RWPE2 (cell line): ENCODE data around the gene GABRA4.

Experiments used
- ATAC-seq: fragments of 200-7000 bp; cut with Tn5 transposase; 3 replicates; pipeline ENCODE4 v1.9.1; 2021; ENCODE audit warnings: low read depth
- DNase-seq: peaks from one replicate; pipeline ENCODE4 v3.0.0-alpha.2; 2020; ENCODE audit warnings: low spot score
- H3K27ac ChIP-seq: fragments of 450-650 bp; 2 replicates; pipeline ENCODE4 v1.5.1; 2017; ENCODE audit warnings: mild to moderate bottlenecking; ENCODE audit not compliant: poor library complexity, severe bottlenecking
- H3K27me3 ChIP-seq: fragments of 250-450 bp; sonication (Bioruptor Pico); 2 replicates; pipeline ENCODE4 v1.5.1; 2021; ENCODE audit warnings: mild to moderate bottlenecking, moderate library complexity; ENCODE audit not compliant: insufficient read depth, poor library complexity, severe bottlenecking
- H3K36me3 ChIP-seq: fragments of 250-450 bp; sonication (Bioruptor Pico); 2 replicates; pipeline ENCODE4 v1.5.1; 2020; ENCODE audit warnings: low read depth, mild to moderate bottlenecking, moderate library complexity
- H3K4me1 ChIP-seq: fragments of 250-450 bp; sonication (Bioruptor Pico); 2 replicates; pipeline ENCODE4 v1.5.1; 2021; ENCODE audit warnings: mild to moderate bottlenecking, moderate library complexity; ENCODE audit not compliant: insufficient read depth, poor library complexity, severe bottlenecking
- H3K4me3 ChIP-seq: fragments of 250-450 bp; sonication (Bioruptor Pico); 2 replicates; pipeline ENCODE4 v1.5.1; 2021; ENCODE audit warnings: mild to moderate bottlenecking, moderate library complexity; ENCODE audit not compliant: severe bottlenecking
- H3K9me3 ChIP-seq: fragments of 250-450 bp; sonication (Bioruptor Pico); 2 replicates; pipeline ENCODE4 v1.5.1; 2021; ENCODE audit warnings: mild to moderate bottlenecking, moderate library complexity; ENCODE audit not compliant: severe bottlenecking
- TF ChIP-seq, protein P1 (sequence below): fragments of 450-650 bp; IDR thresholded peaks from one replicate; pipeline ENCODE4 v1.5.1; 2017; ENCODE audit warnings: mild to moderate bottlenecking, moderate library complexity; ENCODE audit not compliant: poor library complexity, severe bottlenecking

The GABRA4 gene

DNA sequence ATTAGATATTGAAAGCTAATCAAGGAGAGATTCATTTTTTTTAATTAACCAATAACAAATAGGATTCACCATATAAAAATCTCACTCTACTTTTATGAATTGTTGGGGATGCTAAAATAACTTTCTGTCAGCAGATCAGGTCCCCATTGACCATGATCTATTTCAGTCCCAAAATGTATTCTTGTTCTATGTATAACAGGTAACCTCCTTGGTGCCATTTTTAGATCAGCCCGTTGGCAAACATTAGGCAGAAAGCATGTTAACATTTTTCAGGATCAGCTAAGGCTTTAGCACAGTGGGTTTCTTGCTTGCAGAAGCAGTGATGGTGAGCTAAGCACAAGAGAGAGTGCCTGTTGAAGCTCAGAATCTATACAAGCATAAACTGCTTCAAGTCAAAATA is 43.6 kb downstream of the GABRA4 start:
- no peaks in the 10 kb centered on the region for H3K9me3 ChIP-seq
- no peaks in the 10 kb centered on the region for H3K4me1 ChIP-seq
- DNase-seq, result no peak
- no peak for ATAC-seq
- H3K4me3 ChIP-seq, result no peak overlapping the region
- H3K36me3 ChIP-seq, result no peaks in the 10 kb centered on the region
- TF ChIP-seq, protein P1, sequence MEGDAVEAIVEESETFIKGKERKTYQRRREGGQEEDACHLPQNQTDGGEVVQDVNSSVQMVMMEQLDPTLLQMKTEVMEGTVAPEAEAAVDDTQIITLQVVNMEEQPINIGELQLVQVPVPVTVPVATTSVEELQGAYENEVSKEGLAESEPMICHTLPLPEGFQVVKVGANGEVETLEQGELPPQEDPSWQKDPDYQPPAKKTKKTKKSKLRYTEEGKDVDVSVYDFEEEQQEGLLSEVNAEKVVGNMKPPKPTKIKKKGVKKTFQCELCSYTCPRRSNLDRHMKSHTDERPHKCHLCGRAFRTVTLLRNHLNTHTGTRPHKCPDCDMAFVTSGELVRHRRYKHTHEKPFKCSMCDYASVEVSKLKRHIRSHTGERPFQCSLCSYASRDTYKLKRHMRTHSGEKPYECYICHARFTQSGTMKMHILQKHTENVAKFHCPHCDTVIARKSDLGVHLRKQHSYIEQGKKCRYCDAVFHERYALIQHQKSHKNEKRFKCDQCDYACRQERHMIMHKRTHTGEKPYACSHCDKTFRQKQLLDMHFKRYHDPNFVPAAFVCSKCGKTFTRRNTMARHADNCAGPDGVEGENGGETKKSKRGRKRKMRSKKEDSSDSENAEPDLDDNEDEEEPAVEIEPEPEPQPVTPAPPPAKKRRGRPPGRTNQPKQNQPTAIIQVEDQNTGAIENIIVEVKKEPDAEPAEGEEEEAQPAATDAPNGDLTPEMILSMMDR, result no peak
- peaks cover 22% of the 10 kb centered on the region for H3K27me3 ChIP-seq
- no peak overlapping the region for H3K27ac ChIP-seq

DNA sequence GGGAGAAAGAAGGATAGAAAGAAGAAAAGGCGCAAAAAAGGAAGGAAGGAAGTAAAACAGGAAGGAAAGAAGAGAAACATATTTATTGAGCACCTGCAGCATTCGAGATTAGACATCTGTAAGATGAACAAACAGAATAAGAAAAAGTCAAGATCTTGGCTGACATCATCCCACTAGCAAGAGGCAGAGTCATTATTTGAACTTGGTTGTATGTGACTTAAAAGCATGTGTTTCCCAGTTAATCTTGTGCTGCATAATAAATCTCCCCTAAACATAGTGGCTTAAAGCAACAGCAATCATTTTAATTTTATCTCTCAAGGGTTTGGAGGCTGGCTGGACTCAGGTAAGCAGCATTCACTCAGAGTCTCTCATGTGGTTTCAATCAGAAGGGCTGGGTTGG is 45.8 kb downstream of the GABRA4 start:
- Histone ChIP-seq H3K27ac (no peak overlapping the region), H3K4me3 (no peak overlapping the region), H3K36me3 (no peaks in the 10 kb centered on the region), H3K4me1 (no peaks in the 10 kb centered on the region), H3K27me3 (peaks cover 22% of the 10 kb centered on the region), H3K9me3 (no peaks in the 10 kb centered on the region)
- no peak for DNase-seq
- ATAC-seq, result no peak
- TF ChIP-seq, protein P1, result no peak

DNA sequence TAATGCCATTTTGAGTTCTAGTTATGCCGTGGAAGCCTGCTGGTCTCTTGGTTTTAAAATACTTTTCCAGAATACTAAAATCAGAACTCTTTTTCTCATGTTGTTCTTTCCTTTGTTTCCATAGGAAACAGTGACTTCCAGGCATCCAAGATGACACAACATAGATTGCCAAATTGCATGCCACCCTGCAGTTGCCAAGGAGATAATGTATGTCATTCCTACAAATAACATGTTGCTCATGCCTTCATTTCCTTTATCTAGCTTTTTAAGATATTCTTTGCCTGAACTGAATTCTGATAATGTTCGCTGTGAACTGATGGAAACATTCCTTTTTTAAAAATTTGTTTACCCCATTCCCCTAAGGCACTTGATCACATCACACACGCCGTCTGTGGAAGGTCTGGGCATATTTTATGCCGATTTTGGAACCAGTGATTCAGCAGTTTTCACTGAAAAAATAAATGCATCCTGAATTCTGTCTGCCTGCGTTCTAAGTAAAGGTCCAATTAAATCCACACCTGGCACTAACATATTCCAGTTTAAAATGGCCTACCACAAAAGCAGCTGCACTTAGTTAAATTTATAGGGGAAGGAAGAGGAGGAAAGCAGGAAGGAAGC is 46.4 kb downstream of the GABRA4 start:
- TF ChIP-seq, protein P1, result no peak
- Histone ChIP-seq H3K27me3 (peaks cover 22% of the 10 kb centered on the region), H3K36me3 (no peaks in the 10 kb centered on the region), H3K9me3 (no peaks in the 10 kb centered on the region), H3K4me3 (no peak overlapping the region), H3K27ac (no peak overlapping the region), H3K4me1 (no peaks in the 10 kb centered on the region)
- no peak for DNase-seq
- ATAC-seq, result no peak

DNA sequence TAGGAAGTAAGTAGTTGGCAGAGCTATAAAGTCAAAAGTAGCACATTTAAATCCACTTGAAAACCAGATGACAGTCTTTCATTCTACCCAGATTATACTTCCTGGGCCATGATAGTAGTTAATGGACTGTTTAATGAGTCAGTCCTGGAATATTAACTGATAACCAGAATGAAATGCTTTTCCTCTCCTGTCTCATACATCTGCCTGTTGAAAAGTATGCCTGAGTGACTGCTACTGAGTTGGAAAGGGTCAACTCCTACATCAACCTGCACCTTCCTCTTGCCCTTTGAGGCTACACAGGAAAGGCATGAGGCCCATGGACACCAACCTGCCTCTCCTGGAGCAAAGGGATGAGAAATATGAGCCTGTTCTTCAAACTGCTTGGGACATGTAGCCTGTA is 48.3 kb downstream of the GABRA4 start:
- ATAC-seq (no peak), DNase-seq (no peak)
- Histone ChIP-seq H3K4me1 (no peaks in the 10 kb centered on the region), H3K27me3 (peaks cover 21% of the 10 kb centered on the region), H3K36me3 (no peaks in the 10 kb centered on the region), H3K27ac (no peak overlapping the region), H3K9me3 (no peaks in the 10 kb centered on the region), H3K4me3 (no peak overlapping the region)
- TF ChIP-seq, protein P1, result no peak

DNA sequence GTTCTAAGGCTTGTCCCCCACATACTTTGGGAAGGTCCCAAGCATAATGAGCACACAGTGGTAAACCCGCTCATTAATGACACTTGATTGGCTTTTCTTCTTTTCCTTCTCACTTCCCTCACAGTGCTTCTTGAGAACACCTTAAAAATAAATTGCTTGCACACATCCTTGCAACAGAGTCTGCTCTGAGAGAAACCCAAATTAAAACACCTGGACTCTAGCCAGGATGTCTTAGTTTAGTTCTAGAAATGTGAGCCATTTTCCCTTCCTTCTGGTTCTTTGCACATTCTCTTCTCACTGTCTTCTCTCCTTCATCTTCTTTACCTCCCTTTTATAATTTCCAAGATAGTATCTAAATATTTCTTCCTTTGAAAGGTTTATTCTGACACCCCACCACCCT is 49.0 kb downstream of the GABRA4 start:
- ATAC-seq (no peak), DNase-seq (no peak)
- no peaks in the 10 kb centered on the region for H3K9me3 ChIP-seq
- H3K4me1 ChIP-seq, result no peaks in the 10 kb centered on the region
- H3K27me3 ChIP-seq, result peaks cover 16% of the 10 kb centered on the region
- no peak overlapping the region for H3K27ac ChIP-seq
- no peaks in the 10 kb centered on the region for H3K36me3 ChIP-seq
- no peak overlapping the region for H3K4me3 ChIP-seq
- TF ChIP-seq, protein P1, result no peak
